GM18867 (cell line): Measurements from ENCODE around the gene EN1.
A peak's percentile ranks its signal among the peaks of the same experiment; 100 is the strongest.

Experiments used
- ATAC-seq: cut with Tn5 transposase; IDR thresholded peaks from one replicate; pipeline ENCODE4 v1.9.1; 2021; ENCODE audit warnings: mild to moderate bottlenecking, moderate library complexity; ENCODE audit not compliant: unreplicated experiment

The EN1 gene

GRCh38 chr2:118856330-118856977, 9.0 kb upstream of the EN1 start:
- ATAC-seq, result no peak

GRCh38 chr2:118855451-118856279, 8.2 kb upstream of the EN1 start:
- ATAC-seq, result peak; percentile 95

- ATAC-seq, result no peak
Observed at GRCh38 chr2:118854507-118855345, 7.3 kb upstream of the EN1 start.

- no peak for ATAC-seq
Observed at GRCh38 chr2:118853651-118854291, 6.3 kb upstream of the EN1 start.

- ATAC-seq, result no peak
Observed at GRCh38 chr2:118853129-118853640, 5.7 kb upstream of the EN1 start.

GRCh38 chr2:118852605-118853128, 5.2 kb upstream of the EN1 start:
- no peak for ATAC-seq

GRCh38 chr2:118851650-118852049, 4.2 kb upstream of the EN1 start:
- no peak for ATAC-seq

- no peak for ATAC-seq
Observed at GRCh38 chr2:118850901-118851415, 3.5 kb upstream of the EN1 start.

GRCh38 chr2:118850168-118850900, 2.9 kb upstream of the EN1 start:
- ATAC-seq, result no peak

GRCh38 chr2:118849226-118850167, 2.0 kb upstream of the EN1 start:
- no peak for ATAC-seq

- ATAC-seq, result no peak
Observed at GRCh38 chr2:118848381-118849225, 1.2 kb upstream of the EN1 start.

GRCh38 chr2:118847762-118848172, 319 bp upstream of the EN1 start:
- no peak for ATAC-seq

- ATAC-seq, result no peak
Observed at GRCh38 chr2:118846442-118846952, 951 bp downstream of the EN1 start.

GRCh38 chr2:118845522-118846441, 1.7 kb downstream of the EN1 start:
- ATAC-seq, result no peak

GRCh38 chr2:118845005-118845521, 2.4 kb downstream of the EN1 start:
- ATAC-seq, result no peak
